Adrenal gland (tissue), 5 donors: ENCODE data around the gene CCDC201.
"Not testable (repeated sequence)": the region's sequence is repeated elsewhere in the genome, so short reads cannot be mapped to it uniquely, and the experiment has no call there.

Experiments used
- POLR2A ChIP-seq, 2 donors: fragments of 450-650 bp; IDR thresholded peaks; one replicate each; pipeline ENCODE4 v1.6.1; 2017; ENCODE audit warnings: antibody characterized with exemption in 2 of 2, mild to moderate bottlenecking in 2 of 2, moderate library complexity in 1 of 2
- TF ChIP-seq, protein P1 (sequence below), 6 experiments: fragments of 450-650 bp in 4 of 6; fragments of 200-600 bp in 2 of 6; sonication (generic) in 1 of 6; IDR thresholded peaks; 1 replicate in 5 of 6; 2 replicates in 1 of 6; pipeline versions ENCODE4 v1.5.1 to v1.8.0; 2016 to 2021; ENCODE audit warnings: antibody characterized with exemption in 6 of 6, mild to moderate bottlenecking in 2 of 6, moderate library complexity in 1 of 6
- donor health status: DM: no; HTN: no; CAD: no.

DNA sequence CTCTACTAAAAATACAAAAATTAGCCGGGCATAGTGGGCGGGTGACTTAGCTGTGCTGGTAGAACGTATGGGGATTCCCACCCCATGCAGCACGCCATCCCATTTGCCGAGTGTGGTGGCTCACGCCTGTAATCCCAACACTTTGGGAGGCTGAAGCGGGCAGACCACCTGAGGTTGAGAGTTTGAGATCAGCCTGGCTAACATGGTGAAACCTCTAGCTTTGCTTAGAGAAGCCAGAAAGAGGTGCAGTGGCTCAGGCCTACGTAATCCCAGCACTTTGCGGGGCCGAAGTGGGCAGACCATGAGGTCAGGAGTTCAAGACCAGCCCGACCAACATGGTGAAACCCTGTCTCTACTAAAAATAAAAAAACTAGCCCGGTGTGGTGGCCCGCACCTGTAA lies 45.2 kb downstream of the CCDC201 start:
- not testable (repeated sequence) for TF ChIP-seq POLR2A (IDR thresholded peaks at IDR 0.05)
- TF ChIP-seq, protein P1, sequence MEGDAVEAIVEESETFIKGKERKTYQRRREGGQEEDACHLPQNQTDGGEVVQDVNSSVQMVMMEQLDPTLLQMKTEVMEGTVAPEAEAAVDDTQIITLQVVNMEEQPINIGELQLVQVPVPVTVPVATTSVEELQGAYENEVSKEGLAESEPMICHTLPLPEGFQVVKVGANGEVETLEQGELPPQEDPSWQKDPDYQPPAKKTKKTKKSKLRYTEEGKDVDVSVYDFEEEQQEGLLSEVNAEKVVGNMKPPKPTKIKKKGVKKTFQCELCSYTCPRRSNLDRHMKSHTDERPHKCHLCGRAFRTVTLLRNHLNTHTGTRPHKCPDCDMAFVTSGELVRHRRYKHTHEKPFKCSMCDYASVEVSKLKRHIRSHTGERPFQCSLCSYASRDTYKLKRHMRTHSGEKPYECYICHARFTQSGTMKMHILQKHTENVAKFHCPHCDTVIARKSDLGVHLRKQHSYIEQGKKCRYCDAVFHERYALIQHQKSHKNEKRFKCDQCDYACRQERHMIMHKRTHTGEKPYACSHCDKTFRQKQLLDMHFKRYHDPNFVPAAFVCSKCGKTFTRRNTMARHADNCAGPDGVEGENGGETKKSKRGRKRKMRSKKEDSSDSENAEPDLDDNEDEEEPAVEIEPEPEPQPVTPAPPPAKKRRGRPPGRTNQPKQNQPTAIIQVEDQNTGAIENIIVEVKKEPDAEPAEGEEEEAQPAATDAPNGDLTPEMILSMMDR (IDR thresholded peaks at IDR 0.05), result not testable (repeated sequence)
